HCT116 (cell line): ENCODE measurements around the gene TMSB10. TPM values are rescaled to one million over a fixed set of nuclear protein-coding genes. Genes with fewer than 3 reads are reported as not detected.

Experiments
- ATAC-seq: fragments of 200-7000 bp; cut with Tn5 transposase; 2 replicates; pipeline ENCODE4 v1.9.1; 2020; ENCODE audit warnings: mild to moderate bottlenecking, moderate library complexity
- BruUV-seq: library from RNA; stranded (reverse); fragments of 400-500 nt; replicated peaks from 2 replicates; lab custom pipeline; 2021; lab: Mats Ljungman, UMichigan
- CTCF ChIA-PET: fragments of 300-600 bp; sonication (Branson Sonifier 250); formaldehyde crosslinking; loops from one replicate; lab custom pipeline; 2021; ENCODE audit warnings: antibody characterized with exemption; lab: Charles Lee
- POLR2A ChIA-PET: fragments of 300-600, 350-600 bp; sonication (Branson Sonifier 250); formaldehyde crosslinking; loops from one replicate; lab custom pipeline; 2021; ENCODE audit warnings: antibody characterized with exemption; lab: Charles Lee
- RAD21 ChIA-PET, 2 experiments: fragments of 300-600 bp; sonication (Branson Sonifier 250); formaldehyde crosslinking; loops; one replicate each; lab custom pipeline; 2023; ENCODE audit warnings: low total read pairs in 2 of 2; ENCODE audit not compliant: uncharacterized antibody in 2 of 2, unreplicated experiment in 2 of 2, low non-redundant PET in 1 of 2; lab: Charles Lee
- DNase-seq: peaks from one replicate; pipeline ENCODE4 v3.0.0-alpha.2; 2010; ENCODE audit warnings: low read depth, low spot score
- H2AFZ ChIP-seq: fragments of 200-600 bp; shearing (Covaris generic), sonication (generic); 2 replicates; pipeline ENCODE4 v1.6.1; 2017; ENCODE audit warnings: low read depth, mixed run types, mixed read lengths, antibody characterized with exemption, low read length; ENCODE audit not compliant: poor library complexity, severe bottlenecking
- H3K27ac ChIP-seq: 2 replicates; pipeline ENCODE4 v1.5.1; 2012; ENCODE audit warnings: low read depth, low read length
- H3K27me3 ChIP-seq: fragments of 200-600 bp; sonication (generic); 2 replicates; pipeline ENCODE4 v1.6.1; 2016; ENCODE audit warnings: mixed run types, low read length, mixed read lengths; ENCODE audit not compliant: insufficient read depth
- H3K36me3 ChIP-seq, 2 experiments: fragments of 200-500 bp in 1 of 2; fragments of 200-600 bp in 1 of 2; sonication (Bioruptor generic) in 1 of 2; sonication (generic) in 1 of 2; 2 replicates each; pipeline versions ENCODE4 v1.5.1 to v1.6.1; 2014 to 2016; ENCODE audit warnings: low read length in 2 of 2, inconsistent platforms in 1 of 2, mixed read lengths in 1 of 2, mixed run types in 1 of 2; ENCODE audit not compliant: insufficient read depth in 2 of 2, control insufficient read depth in 1 of 2
- H3K4me1 ChIP-seq, 2 experiments: fragments of 200-600 bp in 1 of 2; sonication (generic) in 1 of 2; 2 replicates each; pipeline versions ENCODE4 v1.5.1 to v1.6.1; 2012 to 2017; ENCODE audit warnings: low read length in 2 of 2, inconsistent platforms in 1 of 2, mild to moderate bottlenecking in 1 of 2, mixed read lengths in 1 of 2, mixed run types in 1 of 2, moderate library complexity in 1 of 2; ENCODE audit not compliant: insufficient read depth in 2 of 2, control insufficient read depth in 1 of 2
- H3K4me2 ChIP-seq: fragments of 200-600 bp; sonication (generic); 2 replicates; pipeline ENCODE4 v1.6.1; 2017; ENCODE audit warnings: mixed run types, low read length, mixed read lengths
- H3K4me3 ChIP-seq, 2 experiments: fragments of 200-600 bp in 1 of 2; sonication (generic) in 1 of 2; replicated peaks in 1 of 2; 2 replicates each; pipeline ENCODE4 v1.5.1; 2011 to 2016; ENCODE audit warnings: low read length in 2 of 2, control low read depth in 1 of 2, low read depth in 1 of 2, mild to moderate bottlenecking in 1 of 2, mixed read lengths in 1 of 2, mixed run types in 1 of 2
- H3K79me2 ChIP-seq: fragments of 200-600 bp; sonication (generic); 2 replicates; pipeline ENCODE4 v1.6.1; 2017; ENCODE audit warnings: mild to moderate bottlenecking, mixed run types, low read length, moderate library complexity, mixed read lengths; ENCODE audit not compliant: insufficient read depth
- H3K9ac ChIP-seq: fragments of 200-600 bp; sonication (generic); 2 replicates; pipeline ENCODE4 v1.6.1; 2016; ENCODE audit warnings: low read length, mixed read lengths
- H3K9me2 ChIP-seq: fragments of 200-600 bp; sonication (generic), shearing (Covaris generic); 2 replicates; pipeline ENCODE4 v1.6.1; 2017; ENCODE audit warnings: mixed run types, mild to moderate bottlenecking, moderate library complexity; ENCODE audit not compliant: insufficient read depth
- H3K9me3 ChIP-seq, 2 experiments: fragments of 200-500 bp in 1 of 2; fragments of 200-600 bp in 1 of 2; sonication (Bioruptor generic) in 1 of 2; sonication (generic) in 1 of 2; 2 replicates each; pipeline ENCODE4 v1.6.1; 2014 to 2017; ENCODE audit warnings: low read length in 2 of 2, mixed read lengths in 2 of 2, inconsistent platforms in 1 of 2, low read depth in 1 of 2, mild to moderate bottlenecking in 1 of 2, mixed run types in 1 of 2, moderate library complexity in 1 of 2; ENCODE audit not compliant: control insufficient read depth in 1 of 2, insufficient read depth in 1 of 2
- H4K20me1 ChIP-seq: fragments of 200-600 bp; sonication (generic), shearing (Covaris generic); 2 replicates; pipeline ENCODE4 v1.6.1; 2017; ENCODE audit warnings: mixed run types, mild to moderate bottlenecking, moderate library complexity; ENCODE audit not compliant: insufficient read depth
- ATF3 ChIP-seq: IDR thresholded peaks from 2 replicates; pipeline ENCODE4 v1.6.1; 2012
- CBX3 ChIP-seq: IDR thresholded peaks from 2 replicates; pipeline ENCODE4 v1.6.1; 2012; ENCODE audit warnings: low read depth
- CTCF ChIP-seq, 3 experiments: fragments of 200-600 bp in 1 of 3; sonication (generic) in 1 of 3; IDR thresholded peaks in 2 of 3; conservative IDR thresholded peaks in 1 of 3; 2 replicates each; pipeline ENCODE4 v1.5.1; 2012 to 2017; ENCODE audit warnings: low read depth in 2 of 3, low read length in 2 of 3, antibody characterized with exemption in 1 of 3, borderline replicate concordance in 1 of 3, control low read depth in 1 of 3, mild to moderate bottlenecking in 1 of 3, mixed read lengths in 1 of 3, mixed run types in 1 of 3, moderate library complexity in 1 of 3; ENCODE audit not compliant: insufficient read depth in 1 of 3
- EGR1 ChIP-seq: IDR thresholded peaks from 2 replicates; pipeline ENCODE4 v1.6.1; 2012; ENCODE audit warnings: low read depth
- ELF1 ChIP-seq: IDR thresholded peaks from 2 replicates; pipeline ENCODE4 v1.6.1; 2012; ENCODE audit warnings: low read depth, borderline replicate concordance
- EZH2 ChIP-seq: fragments of 200-600 bp; sonication (generic); IDR thresholded peaks from 2 replicates; pipeline ENCODE4 v1.6.1; 2017; ENCODE audit warnings: antibody characterized with exemption, mixed run types
- EZH2phosphoT487 ChIP-seq: fragments of 200-600 bp; IDR thresholded peaks from 2 replicates; pipeline ENCODE4 v1.6.1; 2018; ENCODE audit warnings: antibody characterized with exemption, borderline replicate concordance
- FOSL1 ChIP-seq: IDR thresholded peaks from 2 replicates; pipeline ENCODE4 v1.6.1; 2012; ENCODE audit warnings: low read depth
- JUND ChIP-seq: IDR thresholded peaks from 2 replicates; pipeline ENCODE4 v1.6.1; 2012
- MAX ChIP-seq: IDR thresholded peaks from 2 replicates; pipeline ENCODE4 v1.6.1; 2012
- POLR2AphosphoS5 ChIP-seq: IDR thresholded peaks from 2 replicates; pipeline ENCODE4 v1.6.1; 2011; ENCODE audit warnings: mild to moderate bottlenecking, low read depth, low read length, moderate library complexity
- RAD21 ChIP-seq: IDR thresholded peaks from 2 replicates; pipeline ENCODE4 v1.6.1; 2012; ENCODE audit warnings: low read depth, mild to moderate bottlenecking
- TCF7L2 ChIP-seq: IDR thresholded peaks from 2 replicates; pipeline ENCODE4 v1.7.0; 2011; ENCODE audit warnings: borderline replicate concordance, inconsistent platforms; ENCODE audit not compliant: insufficient read depth, insufficient read length; ENCODE audit errors: extremely low read depth
- YY1 ChIP-seq: IDR thresholded peaks from 2 replicates; pipeline ENCODE4 v1.6.1; 2011; ENCODE audit warnings: low read length, low read depth, moderate library complexity, mild to moderate bottlenecking; ENCODE audit not compliant: insufficient replicate concordance; ENCODE audit errors: extremely low read depth
- ZBTB33 ChIP-seq: IDR thresholded peaks from 2 replicates; pipeline ENCODE4 v1.6.1; 2011; ENCODE audit warnings: mild to moderate bottlenecking, low read length, moderate library complexity; ENCODE audit not compliant: insufficient replicate concordance; ENCODE audit errors: extremely low read depth
- ZNF274 ChIP-seq: fragments of 200-500 bp; sonication (Bioruptor generic); IDR thresholded peaks from 2 replicates; pipeline ENCODE4 v1.6.1; 2014; ENCODE audit warnings: mild to moderate bottlenecking, low read depth, low read length, inconsistent platforms
- intact Hi-C: fragments of 100-400 bp; cut with micrococcal nuclease; formaldehyde crosslinking; loops from 2 replicates; pipeline ENCODE4 v1.10.0; 2022
- total RNA-seq: library from RNA; stranded (reverse); gene quantifications from one replicate; pipeline ENCODE4 v1.2.1, GENCODE V29; 2021; ENCODE audit not compliant: unreplicated experiment

TMSB10 gene
- total RNA-seq, 1 experiment from 2014 or later, result 2,677 TPM

GRCh38 chr2:84947010-84947593, 41.6 kb downstream of the TMSB10 start:
- TF ChIP-seq TCF7L2, result no peak
- TF ChIP-seq JUND, result no peak
- no peak for TF ChIP-seq ZNF274
- no peak for TF ChIP-seq EZH2
- TF ChIP-seq EGR1, result no peak
- TF ChIP-seq MAX, result no peak
- TF ChIP-seq ATF3, result no peak
- no peak for TF ChIP-seq YY1
- no peak for TF ChIP-seq EZH2phosphoT487
- TF ChIP-seq POLR2AphosphoS5, result no peak
- TF ChIP-seq CBX3, result no peak
- TF ChIP-seq ZBTB33, result no peak
- TF ChIP-seq FOSL1, result no peak
- TF ChIP-seq CTCF (IDR thresholded peaks at IDR 0.05 in 2 of 3, conservative IDR thresholded peaks at IDR 0.05 in 1 of 3; ENCODE audit: borderline replicate concordance in 1 of 3, insufficient read depth in 1 of 3, low read depth in 2 of 3, low read length in 2 of 3), result no peak
- no peak for TF ChIP-seq RAD21
- no peak for TF ChIP-seq ELF1
- POLR2A ChIA-PET, result interaction anchor here (0.9 to 3.3 kb wide), 14 partner anchors 8 to 630 kb away, joined by 3 to 67 read pairs (median 6); partner anchors contain the start of genes KCMF1, TMSB10 and VAMP8
- H3K9ac ChIP-seq, result peak overlapping the region; percentile 74
- H3K27me3 ChIP-seq, result no peaks in the 10 kb centered on the region
- peaks cover 30 to 55% of the 10 kb centered on the region in 2 experiments for H3K4me1 ChIP-seq
- no peaks in the 10 kb centered on the region for H4K20me1 ChIP-seq
- no peak overlapping the region for H2AFZ ChIP-seq
- intact Hi-C loops, result no loop called here
- H3K36me3 ChIP-seq, result no peaks in the 10 kb centered on the region
- DNase-seq (no peak), ATAC-seq (no peak)
- BruUV-seq, result TSS peak; percentile 94
- H3K9me3 ChIP-seq, result no peaks in the 10 kb centered on the region
- peak overlapping the region; percentile 35 to 54 for H3K4me3 ChIP-seq
- H3K27ac ChIP-seq, result peak overlapping the region; percentile 99
- RAD21 ChIA-PET, result interaction anchor here (1.0 to 2.0 kb wide), 4 partner anchors 11 to 21 kb away, joined by 3 to 8 read pairs (median 4); no protein-coding TSS in a partner anchor
- peak overlapping the region; percentile 80 for H3K4me2 ChIP-seq
- CTCF ChIA-PET, result interaction anchor here (0.6 to 3.3 kb wide), 6 partner anchors 11 to 71 kb away, joined by 3 to 39 read pairs (median 4); partner anchors contain the start of gene KCMF1
- no peaks in the 10 kb centered on the region for H3K9me2 ChIP-seq
- H3K79me2 ChIP-seq, result no peaks in the 10 kb centered on the region
